Left ventricle myocardium inferior (tissue), 1 donor: ENCODE data around the gene PKP4. TPM values are rescaled to one million over a fixed set of nuclear protein-coding genes. Genes with fewer than 3 reads are reported as not detected.
"Not testable (repeated sequence)": the region's sequence is repeated elsewhere in the genome, so short reads cannot be mapped to it uniquely, and the experiment has no call there.

Source experiments
- DNase-seq: peaks from one replicate; pipeline ENCODE4 v3.0.0-alpha.2; 2020
- H3K27ac ChIP-seq: fragments of 200-600 bp; replicated peaks from 2 replicates; pipeline ENCODE4 v1.8.0; 2021
- H3K27me3 ChIP-seq: fragments of 200-600 bp; 2 replicates; pipeline ENCODE4 v1.8.0; 2021; ENCODE audit warnings: low read depth
- H3K36me3 ChIP-seq: fragments of 200-600 bp; 2 replicates; pipeline ENCODE4 v1.8.0; 2021
- H3K4me1 ChIP-seq: fragments of 200-600 bp; 2 replicates; pipeline ENCODE4 v1.8.0; 2021
- H3K4me3 ChIP-seq: fragments of 200-600 bp; 2 replicates; pipeline ENCODE4 v1.8.0; 2021; ENCODE audit warnings: mild to moderate bottlenecking, moderate library complexity
- H3K9me3 ChIP-seq: fragments of 200-600 bp; replicated peaks from 2 replicates; pipeline ENCODE4 v1.8.0; 2021
- CTCF ChIP-seq: fragments of 200-600 bp; IDR thresholded peaks from 2 replicates; pipeline ENCODE4 v1.8.0; 2021; ENCODE audit warnings: antibody characterized with exemption, mild to moderate bottlenecking, borderline replicate concordance
- intact Hi-C: fragments of 100-400 bp; cut with micrococcal nuclease; formaldehyde crosslinking; loops from one replicate; pipeline ENCODE4 v1.11.0; 2022
- total RNA-seq: library from RNA; stranded (reverse); fragmentation: NEBNext Ultra II Directional; extraction: Animal tissue kit (Norgen Biotek cat#: 25700); gene quantifications from one replicate; pipeline ENCODE4 v1.2.1, GENCODE V29; 2021
- donor health status: DM: no; HTN: yes; CAD: no; lungs with severe emphysema.

PKP4 gene
- total RNA-seq, 1 donor from 2014 or later, result 47.6 TPM

- intact Hi-C loops, result no loop called here
- Histone ChIP-seq H3K27me3 (no peaks in the 10 kb centered on the region), H3K27ac (no peak overlapping the region), H3K9me3 (peaks cover 46% of the 10 kb centered on the region), H3K4me1 (no peaks in the 10 kb centered on the region), H3K36me3 (no peaks in the 10 kb centered on the region), H3K4me3 (no peak overlapping the region)
- no peak for DNase-seq
- no peak for TF ChIP-seq CTCF
These were observed 44.5 kb upstream of the PKP4 start for GRCh38 chr2:158412206-158412605.

- H3K4me3 ChIP-seq, result no peak overlapping the region
- H3K27ac ChIP-seq, result no peak overlapping the region
- H3K27me3 ChIP-seq, result no peaks in the 10 kb centered on the region
- H3K36me3 ChIP-seq, result no peaks in the 10 kb centered on the region
- no peak for DNase-seq
- no peak for TF ChIP-seq CTCF
- no peaks in the 10 kb centered on the region for H3K4me1 ChIP-seq
- intact Hi-C loops, result no loop called here
- H3K9me3 ChIP-seq, result peaks cover 50% of the 10 kb centered on the region
These were observed 43.2 kb upstream of the PKP4 start for GRCh38 chr2:158413581-158413980.

- Histone ChIP-seq H3K27ac (no peak overlapping the region), H3K27me3 (no peaks in the 10 kb centered on the region), H3K9me3 (peaks cover 50% of the 10 kb centered on the region), H3K4me3 (no peak overlapping the region), H3K4me1 (no peaks in the 10 kb centered on the region), H3K36me3 (no peaks in the 10 kb centered on the region)
- no peak for DNase-seq
- TF ChIP-seq CTCF, result no peak
- intact Hi-C loops, result no loop called here
These were observed 42.2 kb upstream of the PKP4 start for GRCh38 chr2:158414538-158414937.

GRCh38 chr2:158432117-158432516 lies 24.6 kb upstream of the PKP4 start:
- Histone ChIP-seq H3K9me3 (peaks cover 47% of the 10 kb centered on the region), H3K27ac (no peak overlapping the region), H3K4me1 (no peaks in the 10 kb centered on the region), H3K4me3 (no peak overlapping the region), H3K27me3 (no peaks in the 10 kb centered on the region), H3K36me3 (no peaks in the 10 kb centered on the region)
- intact Hi-C loops, result no loop called here
- TF ChIP-seq CTCF, result no peak
- no peak for DNase-seq

- peaks cover 47% of the 10 kb centered on the region for H3K9me3 ChIP-seq
- H3K4me1 ChIP-seq, H3K27me3 ChIP-seq, H3K4me3 ChIP-seq, H3K36me3 ChIP-seq, DNase-seq, intact Hi-C loops, H3K27ac ChIP-seq: not testable (repeated sequence)
These were observed 23.0 kb upstream of the PKP4 start for GRCh38 chr2:158433716-158434115.

GRCh38 chr2:158439062-158439461 lies 17.7 kb upstream of the PKP4 start:
- H3K27me3 ChIP-seq, H3K36me3 ChIP-seq, H3K4me3 ChIP-seq, intact Hi-C loops, DNase-seq, H3K27ac ChIP-seq, H3K4me1 ChIP-seq: not testable (repeated sequence)
- peaks cover 19% of the 10 kb centered on the region for H3K9me3 ChIP-seq

- Histone ChIP-seq H3K27ac (no peak overlapping the region), H3K9me3 (peaks cover 6% of the 10 kb centered on the region), H3K27me3 (no peaks in the 10 kb centered on the region), H3K36me3 (no peaks in the 10 kb centered on the region), H3K4me1 (no peaks in the 10 kb centered on the region), H3K4me3 (no peak overlapping the region)
- no peak for DNase-seq
- intact Hi-C loops, result no loop called here
- TF ChIP-seq CTCF, result no peak
These were observed 13.1 kb upstream of the PKP4 start for GRCh38 chr2:158443606-158444005.
